Activated CD4-positive, CD25-positive, alpha-beta regulatory T cell treated with anti-CD3 and anti-CD28 coated beads, Interleukin-2, amount 50 U/mL, for 72 hours (primary cell): ENCODE results near the gene EMC1.
A peak's percentile ranks its signal among the peaks of the same experiment; 100 is the strongest.
"Not testable (repeated sequence)": the region's sequence is repeated elsewhere in the genome, so short reads cannot be mapped to it uniquely, and the experiment has no call there.

Source experiments
- DNase-seq: peaks from one replicate; pipeline ENCODE4 v3.0.0; 2021

The EMC1 gene

GRCh38 chr1:19251305-19252196 is at the start of gene EMC1, which contains the start of gene MRTO4:
Gene EMC1, minus strand, starts transcription at chr1:19251524. Its CDS starts 15 bp downstream, at chr1:19251509.
Gene MRTO4, plus strand, starts transcription at chr1:19251805. Its CDS starts 31 bp downstream, at chr1:19251836.
- DNase-seq = peak; percentile 96

DNA sequence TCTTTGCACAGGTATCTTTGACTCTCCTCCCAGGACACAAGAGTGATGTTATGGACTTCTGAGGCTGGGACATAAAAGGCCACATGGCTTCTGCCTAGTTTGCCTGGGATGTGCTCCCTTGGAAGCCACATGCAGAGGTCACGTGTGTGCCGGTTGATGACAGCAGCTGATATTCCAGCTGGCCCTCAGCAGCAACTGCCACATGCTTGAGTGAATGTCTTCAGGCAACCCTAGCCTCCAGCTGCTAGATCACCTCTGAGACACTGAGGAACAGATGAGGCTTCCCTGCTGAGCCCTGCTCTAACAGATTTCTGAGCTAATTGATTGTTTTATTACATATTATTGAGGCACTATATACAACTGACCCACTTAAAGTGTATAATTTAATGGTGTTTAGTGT is 48.9 kb upstream of the EMC1 start:
- DNase-seq = no peak

DNA sequence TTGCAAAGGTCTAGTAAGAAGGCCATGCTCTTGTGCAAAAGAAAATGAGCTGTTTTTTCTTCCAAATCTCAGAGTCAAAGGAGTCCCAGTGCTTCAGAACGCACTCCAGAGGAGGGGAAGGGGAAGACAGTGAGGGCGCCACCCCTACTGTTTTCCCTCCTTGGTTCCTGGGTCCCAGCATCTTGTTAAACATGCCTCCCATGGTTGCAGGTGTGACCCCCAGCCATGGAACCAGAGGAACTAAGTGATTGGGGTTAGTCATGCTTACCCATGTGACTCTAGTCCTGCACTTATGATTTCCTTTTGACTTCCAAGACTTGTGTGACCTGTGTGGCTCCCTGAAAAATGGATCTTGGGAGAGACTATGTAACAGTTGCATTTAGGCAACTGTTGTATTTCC is 43.3 kb upstream of the EMC1 start:
- DNase-seq = no peak

- DNase-seq = no peak
Observed at GRCh38 chr1:19289244-19289643, 37.9 kb upstream of the EMC1 start.

DNA sequence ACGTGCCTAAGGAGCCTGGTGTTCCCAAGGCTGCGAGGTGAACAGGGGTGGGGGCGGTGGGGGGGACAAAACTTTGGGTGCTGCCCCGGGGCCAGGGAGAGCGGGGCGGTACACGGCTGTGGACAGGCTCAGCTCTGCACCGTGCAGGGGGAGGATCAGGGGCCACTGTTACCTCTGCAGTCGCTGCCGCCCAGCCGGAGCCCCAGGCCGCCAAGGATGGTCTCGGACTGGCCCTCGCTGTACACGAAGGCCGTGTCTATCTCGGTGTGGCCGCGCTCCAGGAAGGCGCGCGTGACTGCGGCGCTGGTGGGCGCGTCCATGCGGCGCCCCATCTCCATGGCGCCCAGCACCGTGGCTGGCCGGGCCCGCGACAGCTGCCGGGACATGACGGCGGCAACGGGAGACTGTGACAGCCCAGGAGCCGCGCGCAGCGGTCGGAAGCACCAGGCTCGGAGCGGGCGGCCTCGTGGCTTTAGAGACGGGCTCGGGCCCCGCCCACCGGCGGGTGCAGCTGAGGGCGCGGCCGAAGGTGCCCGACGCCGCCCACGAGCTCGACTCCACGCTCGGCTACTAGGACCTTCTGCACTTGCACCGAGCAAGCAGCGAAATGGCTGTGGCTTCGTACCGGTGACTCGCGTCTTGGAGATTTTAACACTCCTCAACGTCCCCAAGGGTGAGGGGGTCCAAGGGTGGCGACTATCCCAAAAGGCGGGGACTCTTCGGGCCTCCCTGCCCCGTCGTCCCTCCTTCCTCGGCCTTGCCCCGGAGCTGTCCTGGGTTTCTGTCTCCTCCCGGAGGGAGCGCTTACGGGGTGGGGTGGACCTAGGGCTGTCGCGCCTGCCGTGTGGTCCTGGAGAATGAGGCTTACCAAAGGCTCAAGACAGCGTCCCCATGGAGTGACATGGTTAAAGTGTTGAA is 37.3 kb upstream of the EMC1 start, which contains the start of gene AKR7A3:
TSS of gene AKR7A3 (minus strand) at position 447 of the 918 bp plus-strand sequence. CDS start at position 386, 61 bp downstream.
- DNase-seq = peak; percentile 60

DNA sequence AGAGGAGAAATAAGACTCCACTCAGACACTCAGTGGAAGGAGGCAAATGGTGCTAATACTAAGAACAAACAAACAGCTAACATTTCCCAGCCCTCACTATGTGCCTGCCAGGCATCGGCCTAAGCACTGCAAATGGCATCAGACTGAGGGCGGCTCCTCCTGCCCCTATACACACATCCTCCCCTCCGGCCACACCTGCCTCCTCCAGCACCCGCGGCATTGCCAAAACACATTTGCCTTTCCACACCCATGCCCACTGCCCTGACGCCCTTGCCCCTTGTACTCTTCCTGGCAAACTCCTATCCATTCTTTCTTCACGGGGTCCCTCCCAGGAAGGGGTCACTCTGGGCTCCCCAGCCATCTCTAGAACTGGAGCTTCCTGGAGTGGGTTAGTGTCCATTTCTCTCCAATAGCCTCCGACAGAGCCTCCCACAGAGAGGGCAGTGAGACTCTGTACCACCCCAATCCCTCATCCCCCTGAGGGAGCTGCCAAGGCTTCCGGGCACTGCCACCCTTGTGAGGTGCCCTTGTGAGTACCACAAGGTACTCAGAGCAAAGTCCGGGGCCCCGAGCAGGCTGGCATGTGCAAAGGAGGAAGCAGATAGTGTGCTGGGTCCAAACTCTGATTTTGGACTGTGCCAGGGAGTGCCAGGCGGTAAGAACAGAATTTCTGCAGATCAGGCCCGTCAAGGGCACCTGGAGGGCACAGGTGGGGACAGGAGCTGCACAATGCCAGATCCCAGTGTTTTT is 36.3 kb upstream of the EMC1 start:
- DNase-seq = no peak

- not testable (repeated sequence) for DNase-seq
Observed at GRCh38 chr1:19285807-19286206, 34.5 kb upstream of the EMC1 start.

GRCh38 chr1:19285366-19285765 is 34.0 kb upstream of the EMC1 start:
- not testable (repeated sequence) for DNase-seq

- no peak for DNase-seq
Observed at GRCh38 chr1:19284881-19285280, 33.6 kb upstream of the EMC1 start.

DNA sequence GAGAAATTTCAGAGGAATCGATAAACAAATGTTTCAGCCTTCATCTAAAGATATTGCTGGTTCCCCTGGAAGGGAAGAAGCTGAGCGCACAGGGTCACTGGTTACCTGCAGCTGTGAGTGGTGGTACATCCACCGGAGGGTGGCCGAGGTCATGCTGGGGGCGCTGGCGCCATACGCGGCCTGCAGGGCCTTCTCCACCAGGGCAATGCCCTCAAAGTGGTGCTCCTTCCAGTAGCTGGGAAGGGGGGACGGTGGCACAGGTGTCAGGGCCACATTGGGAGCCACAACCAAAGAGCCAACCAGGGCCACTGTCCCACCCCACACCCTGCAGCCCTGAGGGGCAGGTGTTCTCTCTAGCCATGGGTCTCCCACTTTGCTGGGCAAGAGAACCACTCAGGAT is 32.6 kb upstream of the EMC1 start:
- DNase-seq = no peak

- DNase-seq = no peak
Observed at GRCh38 chr1:19274636-19275035, 23.3 kb upstream of the EMC1 start.

DNA sequence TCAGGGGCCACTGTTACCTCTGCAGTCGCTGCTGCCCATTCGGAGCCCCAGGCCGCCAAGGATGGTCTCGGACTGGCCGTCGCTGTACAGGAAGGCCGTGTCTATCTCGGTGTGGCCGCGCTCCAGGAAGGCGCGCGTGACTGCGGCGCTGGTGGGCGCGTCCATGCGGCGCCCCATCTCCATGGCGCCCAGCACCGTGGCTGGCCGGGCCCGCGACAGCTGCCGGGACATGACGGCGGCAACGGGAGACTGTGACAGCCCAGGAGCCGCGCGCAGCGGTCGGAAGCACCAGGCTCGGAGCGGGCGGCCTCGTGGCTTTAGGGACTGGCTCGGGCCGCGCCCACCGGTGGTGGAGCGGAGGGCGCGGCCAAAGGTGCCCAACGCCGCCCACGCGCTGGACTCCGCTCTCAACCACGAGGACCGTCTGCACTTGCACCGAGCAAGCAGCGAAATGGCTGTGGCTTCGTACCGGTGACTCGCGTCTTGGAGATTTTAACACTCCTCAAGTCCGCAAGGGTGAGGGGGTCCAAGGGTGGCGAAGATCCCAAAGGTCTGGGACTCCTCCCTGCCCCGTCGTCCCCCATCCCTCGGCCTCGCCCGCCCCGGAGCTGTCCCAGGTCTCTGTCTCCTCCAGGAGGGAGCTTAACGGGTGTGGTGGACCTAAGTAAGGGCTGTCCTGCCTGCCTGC is 22.7 kb upstream of the EMC1 start:
- not testable (repeated sequence) for DNase-seq

DNA sequence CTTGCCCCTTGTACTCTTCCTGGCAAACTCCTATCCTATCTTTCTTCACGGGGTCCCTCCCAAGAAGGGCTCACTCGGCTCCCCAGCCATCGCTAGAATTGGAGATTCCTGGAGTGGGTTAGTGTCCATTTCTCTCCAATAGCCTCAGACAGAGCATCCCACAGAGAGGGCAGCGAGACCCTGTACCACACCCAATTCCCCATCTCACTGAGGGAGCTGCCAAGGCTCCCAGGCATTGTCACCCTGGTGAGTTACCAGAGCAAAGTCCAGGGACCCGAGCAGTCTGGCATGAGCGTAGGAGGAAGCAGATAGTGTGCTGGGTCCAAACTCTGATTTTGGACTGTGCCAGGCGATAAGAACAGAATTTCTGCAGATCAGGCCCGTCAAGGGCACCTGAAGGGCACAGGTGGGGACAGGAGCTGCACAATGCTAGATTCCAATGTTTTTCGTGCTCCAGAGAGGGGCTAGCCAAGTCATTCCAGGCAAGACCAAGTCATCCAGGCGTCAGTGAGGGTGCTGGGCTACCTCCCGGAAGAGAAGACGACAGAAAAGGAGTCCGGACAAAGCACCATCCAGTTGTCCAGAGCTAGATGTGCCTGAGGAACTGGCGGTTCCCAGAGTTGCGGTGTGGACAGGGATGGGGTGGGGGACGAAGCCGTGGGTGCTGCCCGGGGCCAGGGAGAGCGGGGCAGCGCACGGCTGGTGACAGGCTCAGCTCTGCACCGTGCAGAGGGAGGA is 22.0 kb upstream of the EMC1 start:
- no peak for DNase-seq

- no peak for DNase-seq
Observed at GRCh38 chr1:19272064-19272463, 20.7 kb upstream of the EMC1 start.

DNA sequence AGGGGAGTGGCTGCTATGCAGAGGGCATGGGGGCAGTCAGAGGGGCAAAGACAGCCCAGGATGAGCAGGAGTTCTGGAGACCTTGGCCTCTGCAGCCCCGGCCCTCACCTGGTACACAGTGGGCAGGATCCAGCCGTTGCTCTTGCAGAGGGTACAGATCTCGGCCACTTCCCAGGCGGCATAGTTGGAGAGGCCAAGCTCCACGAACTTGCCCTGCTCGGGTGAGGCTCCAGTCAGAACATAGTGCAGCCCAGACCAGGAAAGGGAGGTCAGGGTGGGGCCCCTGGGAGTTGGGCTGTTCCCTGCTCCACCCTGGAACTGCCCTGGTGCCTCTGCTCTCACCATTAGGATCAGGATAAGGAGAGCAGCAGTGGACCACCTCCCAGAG is 19.0 kb upstream of the EMC1 start:
- not testable (repeated sequence) for DNase-seq

GRCh38 chr1:19269427-19270342 is 18.4 kb upstream of the EMC1 start:
- not testable (repeated sequence) for DNase-seq

DNA sequence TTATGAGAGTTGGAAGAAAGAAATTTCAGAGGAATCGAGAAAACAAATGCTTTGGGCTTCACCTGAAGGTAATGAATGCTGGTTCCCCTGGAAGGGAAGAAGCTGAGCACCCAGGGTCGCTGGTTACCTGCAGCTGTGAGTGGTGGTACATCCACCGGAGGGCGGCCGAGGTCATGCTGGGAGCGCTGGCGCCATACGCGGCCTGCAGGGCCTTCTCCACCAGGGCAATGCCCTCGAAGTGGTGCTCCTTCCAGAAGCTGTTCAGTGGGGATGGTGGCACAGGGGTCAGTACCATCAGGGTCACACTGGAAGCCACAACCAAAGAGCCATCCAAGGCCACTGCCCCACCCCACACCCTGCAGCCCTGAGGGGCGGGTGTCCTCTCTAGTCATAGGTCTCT is 17.1 kb upstream of the EMC1 start:
- no peak for DNase-seq

DNA sequence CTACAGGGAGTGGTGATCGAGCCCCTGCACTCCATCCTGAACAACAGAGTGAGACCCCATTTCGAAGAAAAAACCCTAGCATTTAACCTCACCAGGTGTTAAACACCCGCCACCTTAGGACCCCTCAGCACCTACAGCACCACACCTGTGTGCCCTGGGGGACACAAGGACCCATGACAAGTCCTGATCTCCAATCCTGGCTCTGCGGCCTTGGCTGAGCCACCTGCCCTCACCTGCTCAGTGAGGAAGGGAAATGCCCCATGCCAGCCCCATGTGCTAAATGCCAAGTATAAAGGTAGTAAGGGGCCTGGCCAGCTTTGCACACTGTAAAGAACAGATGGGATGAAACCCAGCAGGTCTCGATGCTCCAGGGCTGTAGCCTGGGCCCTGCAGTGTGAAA is 11.4 kb upstream of the EMC1 start:
- no peak for DNase-seq

DNA sequence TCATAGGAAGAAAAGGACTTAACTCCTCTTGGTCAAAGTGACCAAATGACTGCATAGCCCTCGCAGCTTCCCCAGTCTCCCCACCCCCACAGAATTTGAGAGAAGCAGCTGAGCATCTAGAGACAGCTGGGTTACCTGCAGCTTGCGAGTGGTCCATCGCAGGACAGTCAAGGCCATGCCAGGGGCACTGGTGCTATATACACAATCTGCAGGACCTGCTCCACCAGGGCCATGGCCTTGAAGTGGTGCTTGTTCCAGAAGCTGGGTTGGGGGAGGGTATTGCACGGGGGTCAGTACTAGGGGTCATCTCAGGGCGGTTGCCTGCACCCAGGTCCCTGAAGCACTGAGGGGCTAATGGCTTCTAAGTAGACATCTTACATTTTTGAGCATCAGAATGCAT is 10.7 kb upstream of the EMC1 start:
- DNase-seq = no peak
